GM12878 (cell line): ENCODE measurements around the gene MAPK8IP1. TPM values are rescaled to one million over a fixed set of nuclear protein-coding genes. Genes with fewer than 3 reads are reported as not detected.

Experiments
- ATAC-seq: fragments of 200-7000 bp; cut with Tn5 transposase; 3 replicates; pipeline ENCODE4 v1.9.1; 2020; ENCODE audit warnings: mild to moderate bottlenecking, moderate library complexity
- BruUV-seq: library from RNA; stranded (reverse); fragments of 400-500 nt; replicated peaks from 2 replicates; lab custom pipeline; 2021; lab: Mats Ljungman, UMichigan
- CTCF ChIA-PET: fragments of 300-600 bp; sonication (Branson Sonifier 250); formaldehyde crosslinking; extraction: SDS; loops from one replicate; lab custom pipeline; 2021; ENCODE audit warnings: inconsistent platforms; lab: Yijun Ruan, JAX
- POLR2A ChIA-PET: fragments of 350-600 bp; formaldehyde crosslinking; extraction: SDS; loops from one replicate; lab custom pipeline; 2021; ENCODE audit warnings: inconsistent platforms; lab: Charles Lee
- RAD21 ChIA-PET: fragments of 300-600 bp; sonication (Branson Sonifier 250); formaldehyde crosslinking; loops from one replicate; lab custom pipeline; 2023; ENCODE audit warnings: antibody characterized with exemption; ENCODE audit not compliant: unreplicated experiment; lab: Charles Lee
- SMC1A ChIA-PET: fragments of 300-600 bp; sonication (Branson Sonifier 250); formaldehyde crosslinking; loops from one replicate; lab custom pipeline; 2023; ENCODE audit not compliant: unreplicated experiment, uncharacterized antibody; lab: Charles Lee
- DNase-seq: peaks from one replicate; pipeline ENCODE4 v3.0.0-alpha.2; 2011; ENCODE audit warnings: low read depth, low spot score
- FAIRE-seq: peaks from 3 replicates; lab custom pipeline; 2011; peaks lifted over from hg19 to GRCh38; lab: Jason Lieb, UNC
- H2AFZ ChIP-seq: 2 replicates; pipeline ENCODE4 v1.6.0; 2011; ENCODE audit warnings: low read depth, low read length, control low read depth; ENCODE audit not compliant: control insufficient read depth
- H3K27ac ChIP-seq: 2 replicates; pipeline ENCODE4 v1.5.1; 2011; ENCODE audit warnings: control low read depth; ENCODE audit not compliant: control insufficient read depth, insufficient read depth
- H3K27me3 ChIP-seq, 2 experiments: replicated peaks in 1 of 2; 2 replicates each; pipeline versions ENCODE4 v1.6.0 to v1.6.1; 2011; ENCODE audit warnings: low read length in 1 of 2; ENCODE audit not compliant: control insufficient read depth in 2 of 2, insufficient read depth in 2 of 2
- H3K36me3 ChIP-seq, 2 experiments: 2 replicates each; pipeline ENCODE4 v1.5.1; 2011; ENCODE audit warnings: low read length in 1 of 2; ENCODE audit not compliant: control insufficient read depth in 2 of 2, insufficient read depth in 2 of 2
- H3K4me1 ChIP-seq: 2 replicates; pipeline ENCODE4 v1.6.1; 2011; ENCODE audit warnings: mild to moderate bottlenecking, low read length, moderate library complexity, mixed read lengths; ENCODE audit not compliant: control insufficient read depth, insufficient read depth
- H3K4me2 ChIP-seq: 2 replicates; pipeline ENCODE4 v1.6.0; 2011; ENCODE audit warnings: control low read depth; ENCODE audit not compliant: control insufficient read depth, insufficient read depth
- H3K4me3 ChIP-seq: fragments of 200-600 bp; sonication (generic); 2 replicates; pipeline ENCODE4 v1.5.1; 2016
- H3K79me2 ChIP-seq: 2 replicates; pipeline ENCODE4 v1.6.0; 2011; ENCODE audit warnings: low read length; ENCODE audit not compliant: control insufficient read depth, insufficient read depth
- H3K9ac ChIP-seq: 2 replicates; pipeline ENCODE4 v1.8.0; 2011; ENCODE audit warnings: low read length, control low read depth, mixed read lengths; ENCODE audit not compliant: control insufficient read depth, insufficient read depth
- H3K9me3 ChIP-seq: replicated peaks from 3 replicates; pipeline ENCODE4 v1.5.1; 2011; ENCODE audit warnings: mild to moderate bottlenecking, low read length; ENCODE audit not compliant: control insufficient read depth, insufficient read depth
- H4K20me1 ChIP-seq: 2 replicates; pipeline ENCODE4 v1.6.0; 2011; ENCODE audit not compliant: control insufficient read depth, insufficient read depth
- BMI1 ChIP-seq: fragments of 450-650 bp; IDR thresholded peaks from 2 replicates; pipeline ENCODE4 v1.6.1; 2016; ENCODE audit warnings: mild to moderate bottlenecking, moderate library complexity, borderline replicate concordance
- CREB1 ChIP-seq: IDR thresholded peaks from 2 replicates; pipeline ENCODE4 v1.6.1; 2012; ENCODE audit warnings: low read depth, mild to moderate bottlenecking, inconsistent platforms
- HDAC6 ChIP-seq: fragments of 200-600 bp; sonication (generic); IDR thresholded peaks from one replicate; pipeline ENCODE4 v1.8.0; 2017; ENCODE audit warnings: antibody characterized with exemption; ENCODE audit not compliant: unreplicated experiment
- LARP7 ChIP-seq: fragments of 450-650 bp; IDR thresholded peaks from 2 replicates; pipeline ENCODE4 v1.6.1; 2017; ENCODE audit warnings: mild to moderate bottlenecking
- MLLT1 ChIP-seq: fragments of 450-650 bp; IDR thresholded peaks from 2 replicates; pipeline ENCODE4 v1.6.1; 2016; ENCODE audit warnings: mild to moderate bottlenecking
- MTA2 ChIP-seq: fragments of 450-650 bp; IDR thresholded peaks from 2 replicates; pipeline ENCODE4 v1.6.1; 2016; ENCODE audit warnings: low read depth, mild to moderate bottlenecking, moderate library complexity
- PAX5 ChIP-seq: IDR thresholded peaks from 2 replicates; pipeline ENCODE4 v1.6.1; 2011; ENCODE audit warnings: low read depth, low read length, borderline replicate concordance
- RB1 ChIP-seq: fragments of 450-650 bp; formaldehyde crosslinking; IDR thresholded peaks from 2 replicates; pipeline ENCODE4 v1.6.1; 2017; ENCODE audit warnings: mild to moderate bottlenecking, borderline replicate concordance
- SMAD5 ChIP-seq: IDR thresholded peaks from 2 replicates; pipeline ENCODE4 v1.6.1; 2016; ENCODE audit warnings: antibody characterized with exemption, low read depth
- TCF3 ChIP-seq: IDR thresholded peaks from 2 replicates; pipeline ENCODE4 v1.6.1; 2012; ENCODE audit warnings: low read depth, mild to moderate bottlenecking, low read length, borderline replicate concordance; ENCODE audit not compliant: insufficient read depth
- USF2 ChIP-seq: IDR thresholded peaks from 2 replicates; pipeline ENCODE4 v1.6.1; 2011; ENCODE audit warnings: low read depth, low read length, improper control_type of control experiment, borderline replicate concordance
- WGBS: methylation state at CpG from one replicate; pipeline ENCODE4 v1.1.6; 2016; ENCODE audit warnings: low lambda C conversion rate; ENCODE audit not compliant: insufficient replicate concordance, insufficient coverage; ENCODE audit errors: missing lambda C conversion rate; 5-methylcytosine and 5-hydroxymethylcytosine counted together
- in situ Hi-C: fragments of 300-500 bp; cut with MboI; formaldehyde crosslinking; loops from 9 replicates; pipeline ENCODE4 v1.14.3; 2018; ENCODE audit warnings: mixed read lengths
- intact Hi-C: fragments of 100-400 bp; cut with micrococcal nuclease; formaldehyde crosslinking; loops from one replicate; pipeline ENCODE4 v1.14.2; 2022; ENCODE audit not compliant: unreplicated experiment
- polyA plus RNA-seq, 11 experiments: library from polyadenylated mRNA; depleted of rRNA in 4 of 11; unstranded in 6 of 11; stranded (reverse) in 5 of 11; fragments of >200 nt; fragmentation: Nextera tagmentation in 4 of 11; fragmentation: Illumina TruSeq in 1 of 11; extraction: Ambion mirVana in 4 of 11; extraction: Trizol in 1 of 11; gene quantifications; 1 replicate in 1 of 11; 2 replicates in 10 of 11; pipeline versions ENCODE4 v1.2.1 to v1.2.3, GENCODE V29; 2011 to 2016; ENCODE audit warnings: inconsistent platforms in 2 of 11, missing spikeins in 2 of 11, low read depth in 1 of 11
- total RNA-seq, 4 experiments: library from RNA; depleted of rRNA in 3 of 4; stranded (reverse); fragments of >200 nt in 3 of 4; fragmentation: Illumina TruSeq in 1 of 4; extraction: Trizol in 1 of 4; gene quantifications; 2 replicates each; pipeline versions ENCODE4 v1.2.1 to v1.2.3, GENCODE V29; 2013 to 2021
- TF ChIP-seq, protein P1 (sequence below): fragments of 450-650 bp; IDR thresholded peaks from 2 replicates; pipeline ENCODE4 v1.6.1; 2017; ENCODE audit warnings: antibody characterized with exemption, mild to moderate bottlenecking, moderate library complexity
- TF ChIP-seq, protein P2 (sequence below): fragments of 450-650 bp; IDR thresholded peaks from 2 replicates; pipeline ENCODE4 v1.6.1; 2014; ENCODE audit warnings: mild to moderate bottlenecking
- TF ChIP-seq, protein P3 (sequence below): fragments of 150-350 bp; IDR thresholded peaks from 2 replicates; pipeline ENCODE4 v1.6.1; 2014; ENCODE audit warnings: mild to moderate bottlenecking, low read depth, low read length

The MAPK8IP1 gene
- total and polyA plus RNA-seq, 10 of the 15 experiments (the other 5 are each of a cell fraction or from before 2014, with no cell fraction given), result 0.04 to 0.44 (median 0.11) TPM; not detected in 2

GRCh38 chr11:45859661-45860140 lies 25.8 kb upstream of the MAPK8IP1 start (continued):
- TF ChIP-seq, protein P1, sequence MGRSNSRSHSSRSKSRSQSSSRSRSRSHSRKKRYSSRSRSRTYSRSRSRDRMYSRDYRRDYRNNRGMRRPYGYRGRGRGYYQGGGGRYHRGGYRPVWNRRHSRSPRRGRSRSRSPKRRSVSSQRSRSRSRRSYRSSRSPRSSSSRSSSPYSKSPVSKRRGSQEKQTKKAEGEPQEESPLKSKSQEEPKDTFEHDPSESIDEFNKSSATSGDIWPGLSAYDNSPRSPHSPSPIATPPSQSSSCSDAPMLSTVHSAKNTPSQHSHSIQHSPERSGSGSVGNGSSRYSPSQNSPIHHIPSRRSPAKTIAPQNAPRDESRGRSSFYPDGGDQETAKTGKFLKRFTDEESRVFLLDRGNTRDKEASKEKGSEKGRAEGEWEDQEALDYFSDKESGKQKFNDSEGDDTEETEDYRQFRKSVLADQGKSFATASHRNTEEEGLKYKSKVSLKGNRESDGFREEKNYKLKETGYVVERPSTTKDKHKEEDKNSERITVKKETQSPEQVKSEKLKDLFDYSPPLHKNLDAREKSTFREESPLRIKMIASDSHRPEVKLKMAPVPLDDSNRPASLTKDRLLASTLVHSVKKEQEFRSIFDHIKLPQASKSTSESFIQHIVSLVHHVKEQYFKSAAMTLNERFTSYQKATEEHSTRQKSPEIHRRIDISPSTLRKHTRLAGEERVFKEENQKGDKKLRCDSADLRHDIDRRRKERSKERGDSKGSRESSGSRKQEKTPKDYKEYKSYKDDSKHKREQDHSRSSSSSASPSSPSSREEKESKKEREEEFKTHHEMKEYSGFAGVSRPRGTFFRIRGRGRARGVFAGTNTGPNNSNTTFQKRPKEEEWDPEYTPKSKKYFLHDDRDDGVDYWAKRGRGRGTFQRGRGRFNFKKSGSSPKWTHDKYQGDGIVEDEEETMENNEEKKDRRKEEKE, result no peak
- TF ChIP-seq, protein P2, sequence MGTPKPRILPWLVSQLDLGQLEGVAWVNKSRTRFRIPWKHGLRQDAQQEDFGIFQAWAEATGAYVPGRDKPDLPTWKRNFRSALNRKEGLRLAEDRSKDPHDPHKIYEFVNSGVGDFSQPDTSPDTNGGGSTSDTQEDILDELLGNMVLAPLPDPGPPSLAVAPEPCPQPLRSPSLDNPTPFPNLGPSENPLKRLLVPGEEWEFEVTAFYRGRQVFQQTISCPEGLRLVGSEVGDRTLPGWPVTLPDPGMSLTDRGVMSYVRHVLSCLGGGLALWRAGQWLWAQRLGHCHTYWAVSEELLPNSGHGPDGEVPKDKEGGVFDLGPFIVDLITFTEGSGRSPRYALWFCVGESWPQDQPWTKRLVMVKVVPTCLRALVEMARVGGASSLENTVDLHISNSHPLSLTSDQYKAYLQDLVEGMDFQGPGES, result no peak
- TF ChIP-seq LARP7 (no peak), HDAC6 (no peak)

DNA sequence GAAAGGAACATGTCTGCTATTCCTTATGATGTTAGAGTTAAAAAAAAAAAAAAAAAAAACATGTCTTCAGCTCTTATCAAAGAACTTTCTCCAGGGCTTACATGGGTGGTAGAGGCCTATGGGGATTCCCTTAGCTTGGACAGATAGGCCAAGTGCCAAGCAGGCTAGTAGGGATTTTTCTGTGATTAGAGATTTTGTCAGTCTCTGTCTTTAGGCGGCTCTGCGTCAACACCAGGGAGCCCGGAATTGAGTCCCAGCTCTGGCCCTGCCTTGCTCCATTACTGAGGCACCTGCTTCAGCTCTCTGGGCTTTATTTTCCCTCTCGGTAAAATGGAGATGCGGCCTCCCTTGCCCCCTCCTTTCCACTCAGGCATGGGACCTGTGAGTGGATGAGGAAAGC lies 25.1 kb upstream of the MAPK8IP1 start:
- no peak overlapping the region for H3K9ac ChIP-seq
- H3K9me3 ChIP-seq, result no peaks in the 10 kb centered on the region
- no TSS peak for BruUV-seq
- in situ Hi-C loops, result no loop called here
- H3K4me1 ChIP-seq, result no peaks in the 10 kb centered on the region
- FAIRE-seq (no peak), ATAC-seq (no peak), DNase-seq (no peak)
- POLR2A ChIA-PET, result interaction anchor here (0.6 kb wide), 2 partner anchors 89 to 1327 kb away, joined by 3 to 4 read pairs; no protein-coding TSS in a partner anchor
- CTCF ChIA-PET, result interaction anchor here (1.8 kb wide), 1 partner anchor 12 kb away, joined by 7 read pairs; no protein-coding TSS in a partner anchor
- no peaks in the 10 kb centered on the region for H3K27me3 ChIP-seq
- no peak overlapping the region for H3K4me2 ChIP-seq
- H3K4me3 ChIP-seq, result no peak overlapping the region
- H2AFZ ChIP-seq, result no peak overlapping the region
- H3K79me2 ChIP-seq, result no peaks in the 10 kb centered on the region
- WGBS, result 95% methylated on average over 5 of the region's 5 CpGs
- H3K36me3 ChIP-seq, result peaks cover 8 to 22% of the 10 kb centered on the region in 2 experiments
- RAD21 ChIA-PET, result no interaction called here
- intact Hi-C loops, result no loop called here
- H3K27ac ChIP-seq, result no peak overlapping the region
- SMC1A ChIA-PET, result interaction anchor here (1.0 to 1.5 kb wide), 4 partner anchors 10 to 44 kb away, joined by 3 to 5 read pairs (median 3); partner anchors contain the start of gene CRY2
- no peaks in the 10 kb centered on the region; the same call in 1 of the 2 replicates for H4K20me1 ChIP-seq
- no peak for TF ChIP-seq MTA2
- TF ChIP-seq USF2, result no peak
- TF ChIP-seq, protein P3, sequence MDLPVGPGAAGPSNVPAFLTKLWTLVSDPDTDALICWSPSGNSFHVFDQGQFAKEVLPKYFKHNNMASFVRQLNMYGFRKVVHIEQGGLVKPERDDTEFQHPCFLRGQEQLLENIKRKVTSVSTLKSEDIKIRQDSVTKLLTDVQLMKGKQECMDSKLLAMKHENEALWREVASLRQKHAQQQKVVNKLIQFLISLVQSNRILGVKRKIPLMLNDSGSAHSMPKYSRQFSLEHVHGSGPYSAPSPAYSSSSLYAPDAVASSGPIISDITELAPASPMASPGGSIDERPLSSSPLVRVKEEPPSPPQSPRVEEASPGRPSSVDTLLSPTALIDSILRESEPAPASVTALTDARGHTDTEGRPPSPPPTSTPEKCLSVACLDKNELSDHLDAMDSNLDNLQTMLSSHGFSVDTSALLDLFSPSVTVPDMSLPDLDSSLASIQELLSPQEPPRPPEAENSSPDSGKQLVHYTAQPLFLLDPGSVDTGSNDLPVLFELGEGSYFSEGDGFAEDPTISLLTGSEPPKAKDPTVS, result no peak
- TF ChIP-seq RB1, result no peak
- TF ChIP-seq BMI1, result no peak
- TF ChIP-seq PAX5, result no peak
- TF ChIP-seq CREB1, result no peak
- TF ChIP-seq SMAD5, result no peak
- no peak for TF ChIP-seq MLLT1
- TF ChIP-seq TCF3, result no peak
